ENCODE data around the gene GRK4.

The GRK4 gene

DNA sequence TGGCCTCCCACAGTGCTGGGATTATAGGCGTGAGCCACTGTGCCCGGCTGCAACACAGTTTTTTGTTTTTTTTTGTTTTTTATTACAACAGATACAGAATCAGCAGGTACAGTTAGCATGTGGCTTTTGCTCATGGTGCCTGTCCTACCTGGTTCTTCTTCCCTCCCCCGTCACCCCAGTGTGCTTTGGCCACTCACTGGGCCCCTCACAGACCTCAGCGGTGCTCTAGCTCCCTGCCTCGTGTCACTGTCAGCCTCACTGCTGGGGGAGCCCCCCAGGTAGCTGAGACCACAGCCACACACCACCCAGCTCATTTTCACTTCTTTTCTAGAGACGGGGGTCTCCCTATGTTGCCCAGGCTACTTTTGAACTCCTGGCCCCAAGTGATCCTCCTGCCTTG, 72.3 kb downstream of the GRK4 start:
- Histone ChIP-seq H3K27me3 (ENCODE audit: control insufficient read depth, insufficient read depth, low read length) (no peaks in the 10 kb centered on the region), H3K9me3 (ENCODE audit: control insufficient read depth, low read length) (no peaks in the 10 kb centered on the region), H2AFZ (no peak overlapping the region), H3K9ac (no peak overlapping the region), H3K36me3 (ENCODE audit: control insufficient read depth, insufficient read depth, low read length) (no peaks in the 10 kb centered on the region), H3K27ac (no peak overlapping the region), H3K79me2 (no peaks in the 10 kb centered on the region), H3K4me1 (no peaks in the 10 kb centered on the region), H3K4me3 (ENCODE audit: low read depth, low read length) (no peak overlapping the region), H3K4me2 (ENCODE audit: low read length) (no peak overlapping the region)
- TF ChIP-seq, protein P1, sequence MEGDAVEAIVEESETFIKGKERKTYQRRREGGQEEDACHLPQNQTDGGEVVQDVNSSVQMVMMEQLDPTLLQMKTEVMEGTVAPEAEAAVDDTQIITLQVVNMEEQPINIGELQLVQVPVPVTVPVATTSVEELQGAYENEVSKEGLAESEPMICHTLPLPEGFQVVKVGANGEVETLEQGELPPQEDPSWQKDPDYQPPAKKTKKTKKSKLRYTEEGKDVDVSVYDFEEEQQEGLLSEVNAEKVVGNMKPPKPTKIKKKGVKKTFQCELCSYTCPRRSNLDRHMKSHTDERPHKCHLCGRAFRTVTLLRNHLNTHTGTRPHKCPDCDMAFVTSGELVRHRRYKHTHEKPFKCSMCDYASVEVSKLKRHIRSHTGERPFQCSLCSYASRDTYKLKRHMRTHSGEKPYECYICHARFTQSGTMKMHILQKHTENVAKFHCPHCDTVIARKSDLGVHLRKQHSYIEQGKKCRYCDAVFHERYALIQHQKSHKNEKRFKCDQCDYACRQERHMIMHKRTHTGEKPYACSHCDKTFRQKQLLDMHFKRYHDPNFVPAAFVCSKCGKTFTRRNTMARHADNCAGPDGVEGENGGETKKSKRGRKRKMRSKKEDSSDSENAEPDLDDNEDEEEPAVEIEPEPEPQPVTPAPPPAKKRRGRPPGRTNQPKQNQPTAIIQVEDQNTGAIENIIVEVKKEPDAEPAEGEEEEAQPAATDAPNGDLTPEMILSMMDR (IDR thresholded peaks at IDR 0.05): no peak

DNA sequence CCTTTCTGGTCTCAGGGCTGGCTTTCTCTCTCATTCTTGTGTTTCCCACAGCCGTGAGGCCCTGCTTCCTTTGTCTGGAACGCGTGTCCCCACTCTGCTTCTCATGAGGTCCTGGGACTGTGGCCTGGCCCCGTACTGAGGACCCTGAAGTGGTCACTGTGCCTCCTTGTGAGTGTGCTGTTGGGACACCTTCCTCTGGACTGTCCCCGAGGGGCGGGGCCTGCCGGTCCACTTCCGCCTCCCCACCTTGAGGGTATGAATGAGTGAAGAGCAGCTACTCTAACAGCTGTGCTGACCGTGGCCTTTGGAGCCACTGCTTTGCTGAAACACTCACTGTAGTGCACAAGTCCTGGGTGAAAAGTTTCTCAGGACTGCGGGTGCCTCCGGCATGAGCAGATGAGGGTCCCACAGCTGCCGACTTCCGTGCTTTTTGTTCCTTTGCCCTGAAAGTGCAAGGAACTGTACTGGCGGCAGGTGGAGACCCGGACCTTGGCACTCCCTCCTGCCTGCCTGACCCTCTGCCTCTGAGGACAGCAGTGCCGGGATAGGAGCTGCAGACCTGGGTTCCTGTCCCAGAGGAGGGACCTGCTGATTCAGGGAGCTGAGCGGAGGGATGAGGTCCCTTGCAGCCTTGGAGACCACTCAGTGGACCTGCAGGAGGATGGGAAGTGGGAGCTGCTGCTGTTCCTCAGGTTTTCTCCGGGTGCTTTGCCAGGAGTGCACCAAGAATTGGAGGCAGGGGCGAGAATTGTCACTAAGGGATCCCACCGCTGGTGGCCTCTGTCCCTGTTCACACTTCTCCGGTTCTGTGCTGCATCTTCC, 73.0 kb downstream of the GRK4 start:
- no peak overlapping the region for H3K4me2 ChIP-seq (ENCODE audit: low read length)

DNA sequence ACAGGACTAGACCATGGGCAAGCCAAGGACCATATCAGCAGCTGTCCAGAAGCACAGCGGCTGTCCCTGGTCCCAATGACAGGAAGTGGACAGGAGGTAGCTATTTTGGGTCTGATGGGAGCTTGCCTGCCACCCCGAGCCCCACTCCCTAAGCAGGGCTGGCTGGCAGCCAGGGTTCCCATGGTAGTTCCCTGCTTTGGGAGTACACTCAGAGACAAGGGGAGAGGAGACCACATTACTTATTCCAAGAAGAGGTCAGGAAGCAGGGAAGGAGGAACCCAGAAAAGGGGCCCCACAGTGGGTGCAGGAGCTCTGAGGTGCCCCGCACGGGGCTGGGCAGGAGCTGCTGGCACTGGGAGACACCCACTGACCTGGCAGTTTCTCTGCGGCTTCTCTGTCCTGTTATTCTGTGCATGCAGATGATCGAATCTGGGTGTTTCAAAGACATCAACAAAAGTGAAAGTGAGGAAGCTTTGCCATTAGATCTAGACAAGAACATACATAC, 74.6 kb downstream of the GRK4 start:
- H3K9ac ChIP-seq: no peak overlapping the region
- no peaks in the 10 kb centered on the region for H3K9me3 ChIP-seq (ENCODE audit: control insufficient read depth, low read length)
- H2AFZ ChIP-seq: no peak overlapping the region
- no peak overlapping the region for H3K27ac ChIP-seq
- H3K4me3 ChIP-seq (ENCODE audit: low read depth, low read length): no peak overlapping the region
- no peak overlapping the region for H3K4me2 ChIP-seq (ENCODE audit: low read length)
- no peaks in the 10 kb centered on the region for H3K36me3 ChIP-seq (ENCODE audit: control insufficient read depth, insufficient read depth, low read length)
- no peaks in the 10 kb centered on the region for H3K27me3 ChIP-seq (ENCODE audit: control insufficient read depth, insufficient read depth, low read length)
- no peaks in the 10 kb centered on the region for H3K4me1 ChIP-seq
- H3K79me2 ChIP-seq: no peaks in the 10 kb centered on the region
- TF ChIP-seq, protein P1 (IDR thresholded peaks at IDR 0.05): no peak

More for the DNA sequence above, 73.0 kb downstream of the GRK4 start:
- H2AFZ ChIP-seq: no peak overlapping the region
- H3K9ac ChIP-seq: no peak overlapping the region
- H3K4me3 ChIP-seq (ENCODE audit: low read depth, low read length): no peak overlapping the region
- no peaks in the 10 kb centered on the region for H3K79me2 ChIP-seq
- H3K36me3 ChIP-seq (ENCODE audit: control insufficient read depth, insufficient read depth, low read length): no peaks in the 10 kb centered on the region
- TF ChIP-seq, protein P1 (IDR thresholded peaks at IDR 0.05): no peak
- H3K9me3 ChIP-seq (ENCODE audit: control insufficient read depth, low read length): no peaks in the 10 kb centered on the region
- no peak overlapping the region for H3K27ac ChIP-seq
- H3K4me1 ChIP-seq: no peaks in the 10 kb centered on the region
- H3K27me3 ChIP-seq (ENCODE audit: control insufficient read depth, insufficient read depth, low read length): no peaks in the 10 kb centered on the region

DNA sequence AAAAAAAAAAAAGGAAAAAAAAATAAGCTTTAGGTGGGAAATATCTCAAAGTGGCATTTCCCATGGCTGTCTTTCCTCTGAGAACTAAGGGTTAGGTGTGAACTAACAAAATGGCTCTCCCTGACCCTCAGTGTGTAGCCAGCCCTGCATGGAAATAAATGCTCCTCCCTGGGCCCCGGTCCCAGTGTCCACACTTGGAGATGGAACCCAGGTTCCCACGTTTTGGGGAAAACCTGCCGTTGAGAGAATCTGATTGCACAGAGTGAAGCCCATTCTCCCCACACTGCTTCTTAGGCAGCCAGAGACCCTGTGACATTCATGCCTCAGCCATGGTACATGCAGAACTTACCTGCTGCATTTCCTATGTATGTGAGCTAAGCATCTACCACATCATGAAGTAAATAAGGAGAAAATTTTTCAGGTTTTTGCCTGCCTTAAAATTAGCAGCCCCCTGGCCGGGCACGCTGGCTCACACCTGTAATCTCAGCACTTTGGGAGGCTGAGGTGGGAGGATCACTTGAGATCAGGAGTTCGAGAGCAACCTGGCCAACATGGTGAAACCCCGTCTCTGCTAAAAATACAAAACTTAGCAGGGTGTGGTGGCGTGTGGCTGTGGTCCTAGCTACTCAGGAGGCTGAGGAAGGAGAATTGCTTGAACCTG, 76.5 kb downstream of the GRK4 start:
- Histone ChIP-seq H3K4me2 (ENCODE audit: low read length) (no peak overlapping the region), H2AFZ (no peak overlapping the region), H3K4me3 (ENCODE audit: low read depth, low read length) (no peak overlapping the region), H3K27ac (no peak overlapping the region), H3K36me3 (ENCODE audit: control insufficient read depth, insufficient read depth, low read length) (no peaks in the 10 kb centered on the region), H3K9ac (no peak overlapping the region), H3K79me2 (no peaks in the 10 kb centered on the region), H3K27me3 (ENCODE audit: control insufficient read depth, insufficient read depth, low read length) (no peaks in the 10 kb centered on the region), H3K9me3 (ENCODE audit: control insufficient read depth, low read length) (no peaks in the 10 kb centered on the region), H3K4me1 (no peaks in the 10 kb centered on the region)
- TF ChIP-seq, protein P1 (IDR thresholded peaks at IDR 0.05): no peak
